DOHH2 (cell line): Measurements from ENCODE around the gene C1QB.
"Not testable (repeated sequence)": the region's sequence is repeated elsewhere in the genome, so short reads cannot be mapped to it uniquely, and the experiment has no call there.

Source experiments
- EZH2phosphoT487 ChIP-seq: fragments of 200-600 bp; sonication (generic); IDR thresholded peaks from 2 replicates; pipeline ENCODE4 v1.6.1; 2017; ENCODE audit warnings: borderline replicate concordance, mild to moderate bottlenecking, antibody characterized with exemption, low read length, moderate library complexity, mixed read lengths
- TF ChIP-seq, protein P1 (sequence below): fragments of 200-600 bp; sonication (generic); IDR thresholded peaks from one replicate; pipeline ENCODE4 v1.5.1; 2014; ENCODE audit warnings: antibody characterized with exemption, mild to moderate bottlenecking, low read depth, low read length; ENCODE audit not compliant: poor library complexity, severe bottlenecking

GRCh38 chr1:22706100-22706499 lies 53.1 kb downstream of the C1QB start:
- TF ChIP-seq, protein P1, sequence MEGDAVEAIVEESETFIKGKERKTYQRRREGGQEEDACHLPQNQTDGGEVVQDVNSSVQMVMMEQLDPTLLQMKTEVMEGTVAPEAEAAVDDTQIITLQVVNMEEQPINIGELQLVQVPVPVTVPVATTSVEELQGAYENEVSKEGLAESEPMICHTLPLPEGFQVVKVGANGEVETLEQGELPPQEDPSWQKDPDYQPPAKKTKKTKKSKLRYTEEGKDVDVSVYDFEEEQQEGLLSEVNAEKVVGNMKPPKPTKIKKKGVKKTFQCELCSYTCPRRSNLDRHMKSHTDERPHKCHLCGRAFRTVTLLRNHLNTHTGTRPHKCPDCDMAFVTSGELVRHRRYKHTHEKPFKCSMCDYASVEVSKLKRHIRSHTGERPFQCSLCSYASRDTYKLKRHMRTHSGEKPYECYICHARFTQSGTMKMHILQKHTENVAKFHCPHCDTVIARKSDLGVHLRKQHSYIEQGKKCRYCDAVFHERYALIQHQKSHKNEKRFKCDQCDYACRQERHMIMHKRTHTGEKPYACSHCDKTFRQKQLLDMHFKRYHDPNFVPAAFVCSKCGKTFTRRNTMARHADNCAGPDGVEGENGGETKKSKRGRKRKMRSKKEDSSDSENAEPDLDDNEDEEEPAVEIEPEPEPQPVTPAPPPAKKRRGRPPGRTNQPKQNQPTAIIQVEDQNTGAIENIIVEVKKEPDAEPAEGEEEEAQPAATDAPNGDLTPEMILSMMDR = not testable (repeated sequence)
- TF ChIP-seq EZH2phosphoT487 = not testable (repeated sequence)
